Endodermal cell (in vitro differentiated cells): ENCODE data around the gene SEC23B. TPM values are rescaled to one million over a fixed set of nuclear protein-coding genes. Genes with fewer than 3 reads are reported as not detected.
"Not testable (repeated sequence)": the region's sequence is repeated elsewhere in the genome, so short reads cannot be mapped to it uniquely, and the experiment has no call there.

Experiments
- DNase-seq: peaks from one replicate; pipeline ENCODE4 v3.0.0-alpha.2; 2017
- H3K27ac ChIP-seq: 2 replicates; pipeline ENCODE4 v1.5.1; 2013; ENCODE audit warnings: mild to moderate bottlenecking, low read depth, low read length, moderate library complexity
- H3K27me3 ChIP-seq: 2 replicates; pipeline ENCODE4 v1.6.1; 2013; ENCODE audit warnings: mild to moderate bottlenecking, low read length, moderate library complexity; ENCODE audit not compliant: insufficient read depth, control insufficient read depth, poor library complexity, severe bottlenecking
- H3K36me3 ChIP-seq: 2 replicates; pipeline ENCODE4 v1.7.0; 2013; ENCODE audit warnings: mild to moderate bottlenecking, low read length, moderate library complexity; ENCODE audit not compliant: control insufficient read depth, insufficient read depth
- H3K4me1 ChIP-seq: one replicate; pipeline ENCODE4 v1.7.0; 2013; ENCODE audit warnings: low read length; ENCODE audit not compliant: control insufficient read depth, insufficient read depth
- H3K4me3 ChIP-seq: 2 replicates; pipeline ENCODE4 v1.5.1; 2013; ENCODE audit warnings: mild to moderate bottlenecking, low read length, moderate library complexity
- H3K9ac ChIP-seq: 2 replicates; pipeline ENCODE4 v1.6.1; 2013; ENCODE audit warnings: mild to moderate bottlenecking, low read length, moderate library complexity; ENCODE audit not compliant: poor library complexity, severe bottlenecking; ENCODE audit errors: extremely low read depth
- H3K9me3 ChIP-seq: 2 replicates; pipeline ENCODE4 v1.6.1; 2013; ENCODE audit warnings: mild to moderate bottlenecking, low read length, moderate library complexity; ENCODE audit not compliant: control insufficient read depth
- H3K27ac Mint-ChIP-seq: 2 replicates; pipeline ENCODE4 v1.8.0; 2020; ENCODE audit warnings: mixed read lengths
- H3K27me3 Mint-ChIP-seq: 2 replicates; pipeline ENCODE4 v1.8.0; 2021; ENCODE audit warnings: mild to moderate bottlenecking, mixed read lengths; ENCODE audit not compliant: insufficient read depth
- H3K36me3 Mint-ChIP-seq: 2 replicates; pipeline ENCODE4 v1.8.0; 2020; ENCODE audit warnings: low read depth, mixed read lengths
- H3K4me1 Mint-ChIP-seq: 2 replicates; pipeline ENCODE4 v1.8.0; 2020; ENCODE audit warnings: mixed read lengths
- H3K4me3 Mint-ChIP-seq: 2 replicates; pipeline ENCODE4 v1.8.0; 2020; ENCODE audit warnings: mild to moderate bottlenecking, moderate library complexity, mixed read lengths
- H3K9me3 Mint-ChIP-seq: 2 replicates; pipeline ENCODE4 v1.8.0; 2020; ENCODE audit warnings: mild to moderate bottlenecking, mixed read lengths
- CTCF ChIP-seq: fragments of 200-600 bp; sonication (generic); conservative IDR thresholded peaks from 2 replicates; pipeline ENCODE4 v1.5.0; 2021; ENCODE audit warnings: antibody characterized with exemption, mild to moderate bottlenecking
- WGBS, 2 experiments: methylation state at CpG; one replicate each; pipeline versions ENCODE4 v1.1.5 to v1.1.7; 2013; ENCODE audit warnings: missing lambda C conversion rate in 2 of 2, mixed read lengths in 1 of 2; ENCODE audit not compliant: insufficient coverage in 1 of 2, insufficient read length in 1 of 2; 5-methylcytosine and 5-hydroxymethylcytosine counted together
- total RNA-seq, 2 donors: library from RNA; stranded (reverse); fragmentation: NEBNext Ultra II Directional in 1 of 2; extraction: Animal tissue kit (Norgen Biotek cat#: 25700) in 1 of 2; gene quantifications; 2 replicates in 1 of 2; 3 replicates in 1 of 2; pipeline ENCODE4 v1.2.1, GENCODE V29; 2021

The SEC23B gene
- total RNA-seq, 2 donors from 2014 or later = 65.0 to 73.5 TPM

DNA sequence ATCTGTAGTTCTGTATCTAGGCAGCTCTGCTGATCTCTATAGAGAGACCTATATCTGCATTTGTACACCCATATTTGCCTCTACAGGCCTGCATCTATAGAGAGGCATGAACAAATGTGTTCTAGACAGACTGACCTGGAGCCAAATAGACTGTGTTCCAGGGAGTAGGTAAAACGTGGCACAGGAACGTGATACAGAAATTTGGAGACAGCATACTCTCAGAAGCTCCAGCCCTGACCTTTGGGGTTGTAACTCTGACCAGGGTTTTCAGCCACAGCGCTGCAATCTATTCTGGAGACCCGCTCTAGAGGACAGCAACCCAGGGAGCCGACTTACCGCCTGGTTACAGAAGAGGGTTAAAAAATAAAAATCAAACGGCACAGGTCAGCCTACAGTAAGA, 11.7 kb upstream of the SEC23B start:
- Mint-ChIP-seq H3K36me3 (peaks cover 29% of the 10 kb centered on the region), H3K27ac (peak overlapping the region; percentile 52), H3K4me1 (peaks cover 9% of the 10 kb centered on the region), H3K27me3 (no peaks in the 10 kb centered on the region), H3K4me3 (peak overlapping the region; percentile 97), H3K9me3 (peaks cover 2% of the 10 kb centered on the region)
- peaks cover 4% of the 10 kb centered on the region for H3K4me1 ChIP-seq
- peak overlapping the region; percentile 93 for H3K4me3 ChIP-seq
- H3K27me3 ChIP-seq = no peaks in the 10 kb centered on the region
- H3K9me3 ChIP-seq = no peaks in the 10 kb centered on the region
- peaks cover 20% of the 10 kb centered on the region for H3K36me3 ChIP-seq
- no peak overlapping the region for H3K9ac ChIP-seq
- H3K27ac ChIP-seq = no peak overlapping the region
- 51 to 56% methylated on average over 4 to 7 of the region's 7 CpGs for WGBS, 2 experiments
- no peak for TF ChIP-seq CTCF
- DNase-seq = peak; percentile 49

DNA sequence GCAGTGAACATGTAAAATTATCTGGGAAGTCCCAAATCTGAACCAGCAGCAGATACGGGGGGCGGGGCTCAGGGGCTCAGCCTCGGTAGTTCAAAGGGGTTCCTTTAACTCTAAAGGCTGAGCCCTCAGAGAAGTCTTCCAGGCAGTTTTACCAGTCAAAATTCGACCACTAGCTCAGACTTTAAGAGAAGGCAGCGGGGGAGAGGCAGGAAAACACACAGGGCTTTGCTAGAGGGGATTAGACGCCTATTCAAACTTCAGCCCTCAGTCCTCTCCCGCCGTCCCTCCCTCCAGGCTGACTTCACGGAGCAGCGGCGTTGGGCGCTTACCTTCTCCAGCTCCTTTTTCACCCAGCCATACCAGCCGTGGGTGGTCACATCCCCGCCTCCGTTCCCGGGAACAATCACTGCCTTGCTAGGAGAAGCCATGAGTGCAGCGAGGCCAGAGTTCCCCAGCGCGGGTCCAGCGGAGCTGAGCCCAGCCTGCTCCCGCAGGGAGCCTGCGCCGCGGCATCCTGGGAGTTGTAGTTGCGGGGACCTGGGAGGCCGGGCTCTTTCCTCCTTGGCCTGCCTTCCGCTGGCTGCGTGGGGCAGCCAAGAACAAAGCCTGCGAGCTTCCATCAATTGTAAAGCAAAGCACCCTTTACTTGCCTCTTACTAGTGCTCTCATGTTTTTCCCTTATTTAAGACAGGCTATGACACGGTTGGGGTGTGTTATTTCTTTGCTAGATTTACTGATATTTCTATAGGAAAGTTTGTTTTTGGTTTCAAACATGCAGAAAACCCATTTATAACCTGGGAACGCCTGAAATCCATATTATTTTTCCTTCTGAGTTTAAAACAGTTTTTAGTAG, 10.8 kb upstream of the SEC23B start, which contains the start of gene RBBP9:
RBBP9 (minus strand) TSS at position 486 of the 853 bp plus-strand sequence; CDS start at position 428, 58 bp downstream.
- H3K4me1 Mint-ChIP-seq = peaks cover 9% of the 10 kb centered on the region
- whole genome bisulfite sequencing, 2 experiments = 3 to 8% methylated on average over 12 to 30 of the region's 31 CpGs
- peak within 1 kb of the TSS; percentile 97 for H3K27ac Mint-ChIP-seq

DNA sequence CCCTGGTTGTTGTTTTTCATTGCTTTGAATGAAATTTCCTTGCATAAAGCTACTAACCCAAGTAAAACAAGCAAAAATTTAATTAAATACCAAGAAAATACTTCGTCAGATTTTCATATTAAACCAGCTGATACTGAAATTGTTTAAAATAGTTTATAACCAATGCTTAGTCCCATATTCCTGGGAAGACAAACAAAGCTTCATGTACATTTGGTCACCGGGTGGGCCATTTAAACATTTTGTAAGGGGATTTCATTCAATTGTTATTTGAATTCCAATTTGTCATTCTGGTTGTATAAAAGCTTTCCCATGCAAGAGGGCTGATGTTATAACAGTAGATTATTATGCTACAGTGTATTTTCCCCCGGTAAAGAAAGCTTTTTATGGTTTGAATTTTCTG, 10.1 kb upstream of the SEC23B start:
- peak overlapping the region; percentile 93 for H3K4me3 ChIP-seq
- Mint-ChIP-seq H3K27ac (no peak overlapping the region), H3K4me1 (peaks cover 9% of the 10 kb centered on the region), H3K4me3 (peak overlapping the region; percentile 97), H3K36me3 (peaks cover 16% of the 10 kb centered on the region), H3K9me3 (peaks cover 2% of the 10 kb centered on the region), H3K27me3 (no peaks in the 10 kb centered on the region)
- no peak for DNase-seq
- no peak overlapping the region for H3K9ac ChIP-seq
- peaks cover 4% of the 10 kb centered on the region for H3K4me1 ChIP-seq
- H3K27ac ChIP-seq = peak overlapping the region; percentile 75
- peaks cover 14% of the 10 kb centered on the region for H3K36me3 ChIP-seq
- 88 to 100% methylated on average over 1 to 3 of the region's 3 CpGs for WGBS, 2 experiments
- no peak for TF ChIP-seq CTCF
- H3K27me3 ChIP-seq = no peaks in the 10 kb centered on the region
- no peaks in the 10 kb centered on the region for H3K9me3 ChIP-seq

More for the DNA sequence above, 10.8 kb upstream of the SEC23B start, which contains the start of gene RBBP9:
- H3K4me1 ChIP-seq = peaks cover 4% of the 10 kb centered on the region
- H3K9me3 ChIP-seq = no peaks in the 10 kb centered on the region
- H3K27ac ChIP-seq = peak within 1 kb of the TSS; percentile 75
- H3K4me3 Mint-ChIP-seq = peak within 1 kb of the TSS; percentile 97
- no peak for TF ChIP-seq CTCF
- H3K9me3 Mint-ChIP-seq = peaks cover 2% of the 10 kb centered on the region
- H3K27me3 Mint-ChIP-seq = no peaks in the 10 kb centered on the region
- H3K9ac ChIP-seq = peak within 1 kb of the TSS; percentile 65
- peak; percentile 97 for DNase-seq
- peaks cover 23% of the 10 kb centered on the region for H3K36me3 Mint-ChIP-seq
- H3K36me3 ChIP-seq = peaks cover 14% of the 10 kb centered on the region
- peak within 1 kb of the TSS; percentile 93 for H3K4me3 ChIP-seq
- H3K27me3 ChIP-seq = no peaks in the 10 kb centered on the region

GRCh38 chr20:18501672-18502071, 6.1 kb upstream of the SEC23B start:
- H3K9ac ChIP-seq, H3K27ac Mint-ChIP-seq, H3K36me3 ChIP-seq, H3K27ac ChIP-seq, DNase-seq, H3K36me3 Mint-ChIP-seq, H3K27me3 ChIP-seq, H3K9me3 Mint-ChIP-seq, H3K4me3 ChIP-seq, H3K9me3 ChIP-seq, H3K27me3 Mint-ChIP-seq, H3K4me1 ChIP-seq, H3K4me1 Mint-ChIP-seq, H3K4me3 Mint-ChIP-seq: not testable (repeated sequence)
- 80% methylated on average over 1 of the region's 1 CpG; no CpG with 5 or more reads in 1 of the 2 experiments for WGBS, 2 experiments
